Ovary (tissue), 9 donors: ENCODE measurements around the gene LILRA1. TPM values are rescaled to one million over a fixed set of nuclear protein-coding genes. Genes with fewer than 3 reads are reported as not detected.

ENCODE experiments used
- DNase-seq, 5 donors: peaks; one replicate each; pipeline ENCODE4 v3.0.0-alpha.2; 2019 to 2020
- H3K27ac ChIP-seq, 2 donors: fragments of 200-600 bp; one replicate each; pipeline versions ENCODE4 v1.5.1 to v1.8.0; 2019 to 2022
- H3K27me3 ChIP-seq: fragments of 200-600 bp; one replicate; pipeline ENCODE4 v1.8.0; 2022
- H3K36me3 ChIP-seq: fragments of 200-600 bp; sonication (generic); one replicate; pipeline ENCODE4 v1.5.1; 2019
- H3K4me1 ChIP-seq: one replicate; pipeline ENCODE4 v1.8.1; 2013; ENCODE audit warnings: mild to moderate bottlenecking, moderate library complexity; ENCODE audit not compliant: insufficient read depth
- H3K4me3 ChIP-seq: fragments of 200-600 bp; sonication (generic); one replicate; pipeline ENCODE4 v1.5.1; 2017
- H3K9me3 ChIP-seq, 2 donors: fragments of 200-600 bp in 1 of 2; sonication (generic) in 1 of 2; one replicate each; pipeline versions ENCODE4 v1.5.1 to v1.8.1; 2013 to 2019; ENCODE audit warnings: mild to moderate bottlenecking in 1 of 2, moderate library complexity in 1 of 2
- CTCF ChIP-seq, 3 donors: fragments of 450-650 bp in 2 of 3; fragments of 200-600 bp in 1 of 3; IDR thresholded peaks; one replicate each; pipeline versions ENCODE4 v1.5.1 to v1.8.0; 2016 to 2022; ENCODE audit warnings: antibody characterized with exemption in 3 of 3, mild to moderate bottlenecking in 1 of 3
- EP300 ChIP-seq: sonication (generic); formaldehyde crosslinking; IDR thresholded peaks from one replicate; pipeline ENCODE4 v1.6.1; 2017; ENCODE audit warnings: antibody characterized with exemption
- POLR2A ChIP-seq: fragments of 450-650 bp; IDR thresholded peaks from one replicate; pipeline ENCODE4 v1.6.1; 2017; ENCODE audit warnings: antibody characterized with exemption, mild to moderate bottlenecking, moderate library complexity
- WGBS, 3 donors: extraction: QIAGEN DNeasy Blood & Tissue Kit in 1 of 3; methylation state at CpG; one replicate each; pipeline versions ENCODE4 v1.1.5 to v1.1.7; 2013 to 2017; 5-methylcytosine and 5-hydroxymethylcytosine counted together
- intact Hi-C, 4 donors: fragments of 100-400 bp; cut with DNase I; formaldehyde crosslinking; loops; one replicate each; pipeline versions ENCODE4 v1.11.0 to v1.15.1; 2022 to 2023
- microRNA-seq, 3 donors: library from miRNA; unstranded; fragments of <30 nt; microRNA quantifications; one replicate each; pipeline versions ENCODE4 to v1.2.0, GENCODE V29; 2019 to 2020
- polyA plus RNA-seq, 2 donors: library from polyadenylated mRNA; stranded (reverse); fragments of 200-250 nt in 1 of 2; fragments of 350-450 nt in 1 of 2; fragmentation: Illumina TruSeq in 1 of 2; extraction: RNeasy Lipid Tissue Mini Kit (QIAGEN cat#74804) in 1 of 2; gene quantifications; one replicate each; pipeline ENCODE4 v1.2.3, GENCODE V29; 2013 to 2014
- small RNA-seq: library from RNA; depleted of rRNA; stranded (forward); fragments of <200 nt; gene quantifications from one replicate; pipeline ENCODE3, GENCODE V24; 2016
- total RNA-seq, 7 donors: library from RNA; depleted of rRNA in 2 of 7; stranded (reverse); fragments of >200 nt in 2 of 7; fragmentation: NEBNext Ultra II Directional in 3 of 7; extraction: Animal tissue kit (Norgen Biotek cat#: 25700) in 3 of 7; gene quantifications; one replicate each; pipeline versions ENCODE4 v1.1.0 to v1.2.4, GENCODE V29; 2016 to 2023
- donor health status: DM: no; HTN: no; CAD: no; lungs with moderate emphysema.
- donor health status: DM: no; HTN: no; CAD: no.
- donor health status: Bipolar disorder and iron deficiency.
- donor health status: DM: yes; HTN: yes; CAD: no.
- donor health status: DM: no; HTN: no; CAD: no.
- donor health status: DM: yes; HTN: yes; CAD: no.

The LILRA1 gene
- total and polyA plus RNA-seq, 9 donors, result 0.15 to 3.1 (median 0.36) TPM

GRCh38 chr19:54644056-54644455 is 50.6 kb downstream of the LILRA1 start:
- Histone ChIP-seq H3K4me1 (no peaks in the 10 kb centered on the region), H3K36me3 (no peaks in the 10 kb centered on the region), H3K27ac (no peak overlapping the region), H3K9me3 (no peaks in the 10 kb centered on the region), H3K27me3 (no peaks in the 10 kb centered on the region), H3K4me3 (no peak overlapping the region)
- intact Hi-C loops, result no loop called here
- TF ChIP-seq CTCF (IDR thresholded peaks at IDR 0.05), result no peak
- no peak for TF ChIP-seq POLR2A
- TF ChIP-seq EP300, result no peak
- no peak for DNase-seq
- WGBS, 3 donors, result 57 to 67% (median 64%) methylated on average over 5 of the region's 5 CpGs

GRCh38 chr19:54646331-54646841 is 53.0 kb downstream of the LILRA1 start:
- Histone ChIP-seq H3K27me3 (no peaks in the 10 kb centered on the region), H3K27ac (no peak overlapping the region), H3K9me3 (no peaks in the 10 kb centered on the region), H3K4me3 (no peak overlapping the region), H3K36me3 (no peaks in the 10 kb centered on the region), H3K4me1 (no peaks in the 10 kb centered on the region)
- DNase-seq, result no peak
- intact Hi-C loops, result no loop called here
- no peak for TF ChIP-seq EP300
- WGBS, 3 donors, result 86 to 89% (median 87%) methylated on average over 19 of the region's 19 CpGs

GRCh38 chr19:54648129-54648528 is 54.7 kb downstream of the LILRA1 start:
- Histone ChIP-seq H3K36me3 (no peaks in the 10 kb centered on the region), H3K9me3 (no peaks in the 10 kb centered on the region), H3K27me3 (no peaks in the 10 kb centered on the region), H3K27ac (no peak overlapping the region), H3K4me3 (no peak overlapping the region), H3K4me1 (no peaks in the 10 kb centered on the region)
- DNase-seq, result no peak
- WGBS, 3 donors, result 48 to 60% (median 50%) methylated on average over 4 of the region's 4 CpGs
- TF ChIP-seq CTCF (IDR thresholded peaks at IDR 0.05) (no peak), POLR2A (no peak), EP300 (no peak)
- intact Hi-C loops, result no loop called here

- no peak overlapping the region for H3K4me3 ChIP-seq
- intact Hi-C loops, result no loop called here
- no peak for TF ChIP-seq EP300
- no peak for TF ChIP-seq POLR2A
- TF ChIP-seq CTCF (IDR thresholded peaks at IDR 0.05), result no peak
- DNase-seq, result no peak
- 72 to 84% (median 82%) methylated on average over 6 of the region's 6 CpGs for WGBS, 3 donors
- no peaks in the 10 kb centered on the region for H3K4me1 ChIP-seq
- no peaks in the 10 kb centered on the region for H3K27me3 ChIP-seq
- no peaks in the 10 kb centered on the region for H3K36me3 ChIP-seq
- no peak overlapping the region for H3K27ac ChIP-seq
- no peaks in the 10 kb centered on the region for H3K9me3 ChIP-seq
Measured at GRCh38 chr19:54650108-54650655, 56.8 kb downstream of the LILRA1 start.

Small RNA genes within 50 kb of the gene (microRNA-seq; reads per million reads assigned to microRNA genes)
- gene MIR8061, result 0 reads per million in 3 donors

Small RNA genes within 50 kb of the gene (small RNA-seq; reads per million reads assigned to genes)
- gene AC245036.2, result not detected
- gene AC245036.3, result not detected
- not detected for gene MIR8061

Other genes starting within 250 kb of the LILRA1 start
- gene LAIR1, start 228.7 kb upstream of the LILRA1 start, total RNA-seq, result 10 to 100 TPM in 2 of 7 donors, 1 to 10 TPM in 5; 4.7 to 22.2 (median 6.9) TPM
- gene LAIR1, start 228.7 kb upstream of the LILRA1 start, polyA plus RNA-seq, result 10 to 100 TPM in 1 of 2 donors, 1 to 10 TPM in 1; 4.9 to 21.2 TPM
- 10 to 100 TPM in 1 of 7 donors, 1 to 10 TPM in 5, under 1 TPM in 1; 0.95 to 34.2 (median 7.5) TPM for gene TTYH1, start 178.2 kb upstream of the LILRA1 start, total RNA-seq
- 1 to 10 TPM in 1 of 2 donors, under 1 TPM in 1; 0.25 to 1.3 TPM for gene TTYH1, start 178.2 kb upstream of the LILRA1 start, polyA plus RNA-seq
- 100 to 1,000 TPM; 105 to 207 (median 156) TPM for gene LENG8, start 144.4 kb upstream of the LILRA1 start, total RNA-seq
- 100 to 1,000 TPM in 1 of 2 donors, 10 to 100 TPM in 1; 29.9 to 122 TPM for gene LENG8, start 144.4 kb upstream of the LILRA1 start, polyA plus RNA-seq
- 1 to 10 TPM; 2.7 to 8.3 (median 5.5) TPM for gene LENG9, start 129.9 kb upstream of the LILRA1 start, total RNA-seq
- gene LENG9, start 129.9 kb upstream of the LILRA1 start, polyA plus RNA-seq, result 1 to 10 TPM in 1 of 2 donors, under 1 TPM in 1; 0.70 to 3.0 TPM
- gene CDC42EP5, start 120.3 kb upstream of the LILRA1 start, total RNA-seq, result 10 to 100 TPM in 6 of 7 donors, 1 to 10 TPM in 1; 7.8 to 31.0 (median 18.8) TPM
- 10 to 100 TPM in 1 of 2 donors, under 1 TPM in 1; 0.55 to 13.2 TPM for gene CDC42EP5, start 120.3 kb upstream of the LILRA1 start, polyA plus RNA-seq
- not detected for gene LAIR2, start 90.8 kb upstream of the LILRA1 start, total RNA-seq
- not detected for gene LAIR2, start 90.8 kb upstream of the LILRA1 start, polyA plus RNA-seq
- gene LILRA2, start 19.8 kb upstream of the LILRA1 start, total RNA-seq, result 1 to 10 TPM in 4 of 7 donors, under 1 TPM in 3; 0.60 to 5.5 (median 1.4) TPM
- 1 to 10 TPM in 1 of 2 donors, under 1 TPM in 1; 0.56 to 3.7 TPM for gene LILRA2, start 19.8 kb upstream of the LILRA1 start, polyA plus RNA-seq
- 10 to 100 TPM in 1 of 7 donors, 1 to 10 TPM in 3, under 1 TPM in 3; 0.60 to 12.1 (median 1.6) TPM for gene LILRB1, start 36.9 kb downstream of the LILRA1 start, total RNA-seq
- gene LILRB1, start 36.9 kb downstream of the LILRA1 start, polyA plus RNA-seq, result 1 to 10 TPM in 1 of 2 donors, under 1 TPM in 1; 0.63 to 1.9 TPM
- gene LILRB4, start 69.4 kb downstream of the LILRA1 start, total RNA-seq, result 1 to 10 TPM in 4 of 7 donors, under 1 TPM in 2, not detected in 1; 0.48 to 4.9 (median 1.0) TPM
- gene LILRB4, start 69.4 kb downstream of the LILRA1 start, polyA plus RNA-seq, result 1 to 10 TPM in 1 of 2 donors, under 1 TPM in 1; 0.82 to 6.9 TPM
- gene KIR3DL3, start 130.8 kb downstream of the LILRA1 start, total RNA-seq, result not detected
- gene KIR3DL3, start 130.8 kb downstream of the LILRA1 start, polyA plus RNA-seq, result not detected
- gene KIR2DL3, start 144.9 kb downstream of the LILRA1 start, total RNA-seq, result not detected
- gene KIR2DL3, start 144.9 kb downstream of the LILRA1 start, polyA plus RNA-seq, result under 1 TPM in 1 of 2 donors, not detected in 1; 0.45 TPM
- gene KIR2DL1, start 176.2 kb downstream of the LILRA1 start, total RNA-seq, result not detected
- under 1 TPM in 1 of 2 donors, not detected in 1; 0.12 TPM for gene KIR2DL1, start 176.2 kb downstream of the LILRA1 start, polyA plus RNA-seq
- not detected for gene KIR2DL4, start 210.0 kb downstream of the LILRA1 start, total RNA-seq
- under 1 TPM in 1 of 2 donors, not detected in 1; 0.23 TPM for gene KIR2DL4, start 210.0 kb downstream of the LILRA1 start, polyA plus RNA-seq
- not detected for gene KIR3DL1, start 222.8 kb downstream of the LILRA1 start, total RNA-seq
- not detected for gene KIR3DL1, start 222.8 kb downstream of the LILRA1 start, polyA plus RNA-seq
- gene KIR2DS4, start 239.0 kb downstream of the LILRA1 start, total RNA-seq, result not detected
- gene KIR2DS4, start 239.0 kb downstream of the LILRA1 start, polyA plus RNA-seq, result under 1 TPM in 1 of 2 donors, not detected in 1; 0.40 TPM